Fibroblast of the conjunctiva (primary cell): ENCODE results near the gene RHEBL1.
"Not testable (repeated sequence)": the region's sequence is repeated elsewhere in the genome, so short reads cannot be mapped to it uniquely, and the experiment has no call there.

Experiments used
- DNase-seq: peaks from one replicate; pipeline ENCODE4 v3.0.0-alpha.2; 2010; ENCODE audit warnings: low read depth

Gene RHEBL1

DNA sequence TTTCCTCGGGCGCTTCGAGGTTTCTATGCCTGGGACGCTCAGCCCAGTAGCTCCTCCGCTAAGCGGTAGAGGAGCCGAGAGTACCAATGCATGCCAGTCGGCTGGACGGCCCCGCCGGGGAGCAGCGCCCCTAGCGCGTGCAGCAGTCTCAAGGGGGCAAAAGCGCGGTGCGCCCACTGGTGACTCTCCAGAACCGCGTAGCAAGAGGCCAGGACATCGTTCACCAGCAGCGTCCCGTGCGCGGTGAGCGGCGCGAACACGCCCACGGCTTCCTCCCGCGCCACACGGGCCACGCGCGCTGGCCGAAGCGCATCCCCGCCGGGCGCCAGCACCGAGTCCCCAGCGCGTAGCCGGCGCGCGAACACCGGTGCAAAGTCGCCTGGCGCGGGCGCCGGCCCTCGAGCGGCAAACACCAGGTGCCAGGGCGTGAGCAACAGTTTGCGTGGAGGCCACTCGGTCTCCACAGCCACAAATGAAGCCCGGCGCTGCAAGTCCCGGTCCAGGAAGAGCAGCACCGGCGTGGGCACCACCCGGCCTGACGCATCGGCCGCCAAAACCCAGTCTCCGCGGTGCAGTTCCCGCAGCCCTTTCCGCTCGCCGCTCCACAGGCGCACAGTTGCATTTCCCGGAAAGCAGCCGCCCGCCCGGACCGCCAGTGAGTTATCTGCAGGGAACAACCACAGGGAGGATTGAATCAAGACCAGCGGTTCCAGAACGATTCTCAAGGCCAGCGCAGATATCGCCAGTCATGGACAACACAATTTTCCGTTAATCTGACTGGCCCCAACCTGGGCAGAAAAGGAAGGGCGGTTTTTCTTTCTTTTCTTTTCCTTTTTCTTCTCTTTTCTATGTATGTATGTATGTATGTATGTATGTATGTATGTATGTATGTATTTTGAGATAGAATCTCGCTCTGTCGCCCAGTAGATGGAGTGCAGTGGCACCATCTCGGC is 20.3 kb upstream of the RHEBL1 start:
- DNase-seq, result no peak

- DNase-seq, result no peak
Observed at GRCh38 chr12:49088932-49089330, 19.2 kb upstream of the RHEBL1 start.

GRCh38 chr12:49088150-49088931 is 18.6 kb upstream of the RHEBL1 start:
- DNase-seq, result peak; percentile 81

GRCh38 chr12:49086116-49086515 is 16.3 kb upstream of the RHEBL1 start:
- no peak for DNase-seq

DNA sequence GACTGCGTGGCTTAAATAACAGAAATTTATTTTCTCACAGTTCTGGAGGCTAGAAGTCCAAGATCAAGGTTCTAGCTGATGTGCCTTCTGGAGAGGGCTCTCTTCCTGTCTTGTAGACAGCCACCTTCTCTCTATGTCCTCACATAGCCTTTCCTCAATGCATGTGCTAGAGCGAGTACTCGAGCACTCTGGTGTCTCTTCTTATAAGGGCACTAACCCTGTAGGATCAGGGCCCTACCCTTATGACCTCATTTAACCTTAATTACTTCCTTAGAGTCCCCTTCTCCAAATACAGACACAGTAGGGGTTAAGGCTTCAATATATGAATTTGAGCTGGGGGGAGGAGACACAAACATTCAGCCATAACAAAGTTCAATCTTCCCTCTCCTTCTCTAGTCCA is 14.7 kb upstream of the RHEBL1 start:
- DNase-seq, result no peak

DNA sequence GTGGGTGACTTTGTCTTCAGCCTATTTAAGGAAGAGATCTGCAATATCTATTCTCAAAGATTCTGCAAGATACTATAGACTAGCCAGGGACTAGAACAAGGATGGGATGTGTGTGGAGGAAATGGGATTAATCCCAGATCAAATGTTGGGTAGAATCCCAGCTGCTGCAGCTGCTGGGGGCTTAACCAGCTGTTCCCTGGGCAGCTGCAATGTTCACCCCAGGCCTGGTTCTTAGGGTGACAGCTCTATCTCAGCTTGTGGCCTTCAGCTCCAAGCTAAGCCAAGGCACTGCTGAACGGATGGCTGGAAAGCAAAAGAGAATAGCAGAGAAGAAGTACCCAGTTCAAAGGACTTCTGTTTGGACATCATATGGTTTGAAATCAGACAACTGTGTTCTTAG is 10.0 kb upstream of the RHEBL1 start:
- DNase-seq, result no peak

GRCh38 chr12:49070971-49071370 is 1.2 kb upstream of the RHEBL1 start:
- DNase-seq, result no peak

DNA sequence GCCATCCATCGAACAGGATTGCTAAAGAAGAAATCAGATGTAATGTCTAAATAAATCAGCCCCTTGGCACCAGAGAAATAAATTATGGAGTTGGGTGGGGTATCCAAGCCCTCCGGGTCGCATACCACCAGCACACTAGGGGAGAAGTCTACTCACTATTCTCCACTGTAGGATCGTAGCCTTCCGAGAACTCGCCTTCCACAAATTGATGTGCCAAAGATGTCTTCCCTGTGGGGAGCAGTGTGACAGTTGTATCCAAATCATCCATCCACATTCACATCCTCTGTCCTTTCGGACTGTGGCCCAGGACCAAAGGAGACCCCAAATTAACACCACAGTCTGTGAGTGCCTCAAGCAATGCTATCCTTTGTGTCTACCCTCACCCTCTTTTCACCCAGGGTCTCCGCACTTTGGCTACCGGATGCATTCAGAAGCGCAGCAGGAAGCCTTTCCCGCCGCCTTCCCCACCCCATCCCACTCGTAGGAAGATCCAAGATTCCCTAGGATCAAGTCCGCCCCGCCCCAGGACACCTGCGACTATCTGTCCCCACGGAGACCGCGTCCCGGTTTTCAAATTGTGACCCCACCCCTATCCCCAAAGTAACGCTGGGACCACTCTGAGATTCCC is 786 bp downstream of the RHEBL1 start:
- no peak for DNase-seq

- no peak for DNase-seq
Observed at GRCh38 chr12:49066120-49066519, 3.7 kb downstream of the RHEBL1 start.

DNA sequence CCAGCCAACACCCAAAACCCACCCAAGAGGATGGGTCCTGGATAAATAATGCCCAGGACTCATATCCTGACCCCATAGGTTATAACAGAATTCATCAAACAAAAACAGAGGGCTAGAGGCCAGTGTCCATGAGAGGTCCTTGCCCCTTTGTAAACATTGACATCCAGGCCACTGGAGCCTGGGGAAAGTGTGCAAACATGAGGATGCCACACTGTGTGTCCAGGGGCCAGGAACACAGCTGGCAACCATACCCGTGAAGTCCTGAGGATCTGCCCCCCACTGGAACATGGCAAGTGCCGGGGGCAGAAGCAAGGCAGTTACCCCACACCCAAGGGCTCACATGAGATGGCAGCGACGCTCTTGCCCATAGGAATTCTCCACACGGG is 5.0 kb downstream of the RHEBL1 start:
- no peak for DNase-seq

DNA sequence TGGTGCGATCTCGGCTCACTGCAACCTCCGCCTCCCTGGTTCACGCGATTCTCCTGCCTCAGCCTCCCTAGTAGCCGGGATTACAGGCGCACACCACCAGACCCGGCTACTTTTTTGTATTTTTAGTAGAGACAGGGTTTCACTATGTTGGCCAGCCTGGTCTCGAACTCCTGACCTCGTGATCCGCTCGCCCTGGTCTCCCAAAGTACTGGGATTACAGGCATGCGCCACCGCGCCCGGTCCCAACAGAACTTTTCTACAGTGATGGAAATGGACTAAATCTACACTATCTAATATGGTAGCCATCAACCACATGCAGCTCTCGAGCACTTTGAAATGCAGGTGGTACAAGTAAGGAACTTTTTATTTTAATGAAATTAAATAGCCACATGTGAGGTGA is 7.9 kb downstream of the RHEBL1 start:
- not testable (repeated sequence) for DNase-seq

DNA sequence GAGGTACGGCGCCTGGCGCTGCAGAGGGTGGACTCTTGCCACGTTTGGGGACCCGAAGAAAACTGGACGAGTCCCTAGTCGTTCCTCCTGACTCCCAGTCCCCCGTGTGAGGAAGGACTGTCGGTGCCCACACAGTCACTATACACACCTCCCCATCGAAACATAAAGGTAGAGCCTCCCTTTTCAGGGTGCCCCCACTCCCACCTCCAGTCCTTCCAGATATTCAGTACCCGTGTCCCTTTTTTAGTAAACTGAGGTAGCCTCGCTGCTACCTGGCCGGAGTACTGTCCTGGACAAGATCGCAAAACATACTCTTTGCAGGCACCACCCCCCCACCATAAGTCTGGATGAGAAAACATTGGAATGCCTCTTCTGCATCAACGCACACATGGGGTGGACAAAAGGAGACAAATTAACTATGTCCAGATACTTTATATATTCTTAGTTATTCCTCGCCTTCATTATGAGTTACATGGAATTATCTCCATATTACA is 8.6 kb downstream of the RHEBL1 start:
- DNase-seq, result no peak

- peak; percentile 82 for DNase-seq
Observed at GRCh38 chr12:49060237-49061156, 9.3 kb downstream of the RHEBL1 start, which contains the start of gene KMT2D. TSS of gene KMT2D (minus strand) at chr12:49060794. CDS start at chr12:49055324, 5,470 bp downstream.

GRCh38 chr12:49059299-49060171 is 10.2 kb downstream of the RHEBL1 start:
- no peak for DNase-seq

DNA sequence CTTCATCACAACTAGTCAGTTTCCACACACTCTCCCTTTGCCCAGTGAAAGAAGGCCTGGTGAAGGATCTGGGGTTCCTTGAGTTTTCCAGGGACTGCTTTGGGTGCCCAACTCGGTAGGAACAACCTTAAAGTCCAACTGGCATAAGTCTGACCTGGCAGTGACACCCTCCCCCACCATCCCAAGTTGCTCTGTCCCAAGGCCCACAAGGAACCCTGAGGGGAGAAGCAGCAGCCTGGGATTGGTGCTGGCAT is 10.8 kb downstream of the RHEBL1 start:
- no peak for DNase-seq

DNA sequence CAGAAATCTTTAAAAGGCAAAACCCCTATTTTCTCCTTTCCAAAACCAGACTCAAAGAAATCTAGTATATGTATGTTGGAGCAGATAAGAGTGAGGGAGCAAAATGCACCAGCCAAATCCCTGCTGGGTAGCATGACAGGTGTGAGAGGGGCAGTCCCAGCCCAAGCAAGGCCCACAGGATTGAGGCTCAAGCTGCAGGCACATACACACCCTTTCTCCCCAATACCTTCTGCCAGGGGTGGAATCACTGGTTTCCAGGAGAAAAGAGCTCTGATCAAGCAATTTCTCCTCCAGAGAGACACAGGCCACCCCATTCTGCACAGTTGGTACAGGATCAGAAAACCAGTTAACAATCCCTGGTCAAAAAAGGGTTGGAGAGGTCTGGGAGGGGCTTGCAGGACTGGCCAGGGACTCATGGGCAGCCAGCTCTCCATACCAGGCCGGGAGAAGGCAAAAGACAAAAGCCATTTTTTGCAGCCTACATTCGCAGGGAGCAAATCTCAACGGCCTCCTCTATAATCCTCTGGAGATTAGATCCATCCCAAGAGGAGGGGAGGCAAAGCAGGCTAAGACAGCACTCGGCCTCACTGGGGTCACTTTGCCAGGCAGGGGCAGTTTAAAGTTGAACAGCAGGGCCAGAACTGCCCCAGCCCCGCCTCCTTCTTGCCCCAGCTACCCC is 11.3 kb downstream of the RHEBL1 start:
- no peak for DNase-seq

DNA sequence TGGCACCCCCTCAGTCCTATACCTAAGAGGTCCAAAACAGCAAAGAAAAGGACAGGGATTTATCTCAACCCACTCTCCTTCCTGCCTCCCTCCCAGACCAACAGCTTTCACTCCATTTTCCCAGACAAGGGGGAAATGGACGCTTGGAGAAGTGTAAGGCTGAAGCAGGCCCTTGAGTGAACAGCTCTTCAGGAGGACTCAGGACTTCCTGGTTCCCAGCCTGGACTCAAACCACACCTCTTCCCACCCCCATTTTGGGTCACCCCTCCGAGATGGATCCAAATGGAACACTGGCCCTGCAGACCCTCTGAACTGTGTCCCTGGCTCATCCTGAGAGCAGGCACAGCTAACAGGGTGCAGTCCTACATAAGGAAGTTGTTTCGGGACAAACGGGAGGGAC is 11.9 kb downstream of the RHEBL1 start:
- no peak for DNase-seq

DNA sequence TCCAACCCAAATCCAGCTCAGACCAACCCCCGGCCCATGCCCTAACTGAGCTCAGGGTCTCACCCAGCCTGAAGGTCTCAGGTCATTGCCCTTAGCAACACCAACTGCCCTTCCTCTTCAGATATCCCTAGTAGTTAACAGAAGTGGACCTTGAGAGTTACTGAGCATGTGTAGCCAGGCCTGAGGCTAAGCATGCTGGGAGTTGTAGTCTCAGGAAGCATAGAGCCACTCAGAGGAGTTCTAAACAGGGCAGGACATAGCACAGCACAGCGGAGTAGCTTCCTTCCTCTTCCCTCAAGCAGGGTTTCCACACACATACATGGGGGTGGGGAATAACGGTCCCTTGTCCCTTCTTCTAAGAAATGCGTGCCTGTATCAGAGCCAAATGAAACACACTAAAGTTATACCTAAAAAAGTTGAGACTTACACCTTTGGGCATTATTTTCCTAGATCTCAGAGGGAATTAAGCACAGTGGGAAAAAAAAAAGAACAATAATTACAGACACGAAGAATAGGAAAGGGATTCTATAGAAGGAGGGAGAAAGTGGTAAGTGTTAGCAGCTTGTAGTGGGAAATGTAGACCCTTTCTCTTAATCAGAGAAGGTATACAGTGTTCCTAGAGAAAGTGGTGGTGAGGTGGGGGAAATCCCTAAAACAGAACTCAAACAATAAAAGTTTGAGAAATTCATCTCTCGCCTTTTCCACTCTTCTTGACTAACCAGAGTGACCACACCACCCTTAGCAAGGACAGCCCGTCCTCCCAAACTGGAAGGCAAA is 13.6 kb downstream of the RHEBL1 start:
- DNase-seq, result peak; percentile 57

- DNase-seq, result no peak
Observed at GRCh38 chr12:49055092-49055491, 14.7 kb downstream of the RHEBL1 start.
